ENCODE data around the gene PDCD2. TPM values are rescaled to one million over a fixed set of nuclear protein-coding genes. Genes with fewer than 3 reads are reported as not detected.

The PDCD2 gene
- total and polyA plus RNA-seq, 2 experiments from 2014 or later = 65.2 to 77.8 TPM

DNA sequence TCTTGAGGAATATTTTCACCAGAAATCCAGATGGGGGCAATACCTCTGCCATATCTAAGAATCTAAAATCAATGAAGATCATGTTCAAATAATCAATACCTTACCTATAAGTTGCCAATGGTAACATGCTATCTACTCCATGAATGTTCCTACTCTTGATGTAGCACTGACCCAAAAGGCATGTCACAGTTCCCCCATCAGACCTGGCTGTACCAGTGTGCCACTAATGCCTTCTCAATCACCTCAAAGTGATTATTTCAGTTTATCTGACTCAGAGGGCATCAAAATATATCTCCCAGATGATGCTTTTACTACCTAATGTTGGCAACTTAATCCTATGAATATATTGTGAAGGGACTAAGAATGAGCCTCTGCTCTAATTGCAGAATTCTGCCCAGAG, 5.5 kb downstream of the PDCD2 start:
- TF ChIP-seq EZH2 (IDR thresholded peaks at IDR 0.05; ENCODE audit: borderline replicate concordance) = no peak
- TF ChIP-seq EZH2phosphoT487 (IDR thresholded peaks at IDR 0.05; ENCODE audit: low read depth, severe bottlenecking, unreplicated experiment) = no peak
- no peak for TF ChIP-seq CTCF (IDR thresholded peaks at IDR 0.05; ENCODE audit: poor library complexity)
- no peak for DNase-seq (ENCODE audit: low spot score)
- Histone ChIP-seq H4K20me1 (ENCODE audit: insufficient read depth, poor library complexity, severe bottlenecking) (no peaks in the 10 kb centered on the region), H3K4me3 (no peak overlapping the region), H3K79me2 (peaks cover 10% of the 10 kb centered on the region), H3K4me1 (ENCODE audit: insufficient read depth) (no peaks in the 10 kb centered on the region), H3K9me3 (ENCODE audit: low read depth) (no peaks in the 10 kb centered on the region), H3K4me2 (no peak overlapping the region), H2AFZ (no peak overlapping the region), H3K9me2 (replicated peaks; ENCODE audit: insufficient read depth) (no peaks in the 10 kb centered on the region), H3K27me3 (no peaks in the 10 kb centered on the region), H3K36me3 (replicated peaks; ENCODE audit: insufficient read depth, low read depth) (no peaks in the 10 kb centered on the region), H3K27ac (no peak overlapping the region)

DNA sequence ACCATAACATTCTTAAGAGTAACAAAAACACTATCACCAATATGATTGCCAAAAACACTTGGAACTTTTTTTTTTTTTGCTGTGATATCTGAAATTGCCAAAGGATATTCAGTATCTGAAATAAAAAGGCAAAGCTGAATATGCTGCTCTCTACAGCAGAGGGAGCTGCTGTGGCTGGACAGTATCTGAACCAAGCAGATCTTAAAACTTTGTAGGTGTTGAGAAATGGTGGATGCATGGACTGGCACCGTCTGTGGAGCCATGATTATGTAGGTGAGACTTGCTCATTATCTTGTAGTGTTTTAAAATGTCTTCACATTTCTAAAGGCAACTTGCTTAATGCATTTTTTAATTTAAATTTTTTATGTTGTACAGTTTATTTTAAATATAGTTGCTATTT, 9.2 kb downstream of the PDCD2 start:
- no peaks in the 10 kb centered on the region for H4K20me1 ChIP-seq (ENCODE audit: insufficient read depth, poor library complexity, severe bottlenecking)
- no peaks in the 10 kb centered on the region for H3K27me3 ChIP-seq
- no peaks in the 10 kb centered on the region for H3K9me2 ChIP-seq (replicated peaks; ENCODE audit: insufficient read depth)
- TF ChIP-seq EZH2 (IDR thresholded peaks at IDR 0.05; ENCODE audit: borderline replicate concordance) = no peak
- peak; percentile 43 for TF ChIP-seq CTCF (IDR thresholded peaks at IDR 0.05; ENCODE audit: poor library complexity)
- DNase-seq (ENCODE audit: low spot score) = peak; percentile 12
- no peak overlapping the region for H3K4me2 ChIP-seq
- WGBS (ENCODE audit: low lambda C conversion rate, missing lambda C conversion rate) = 70% methylated on average over 1 of the region's 1 CpG
- no peaks in the 10 kb centered on the region for H3K79me2 ChIP-seq
- H3K27ac ChIP-seq = no peak overlapping the region
- H3K36me3 ChIP-seq (replicated peaks; ENCODE audit: insufficient read depth, low read depth) = no peaks in the 10 kb centered on the region
- no peak overlapping the region for H2AFZ ChIP-seq
- H3K4me3 ChIP-seq = no peak overlapping the region
- H3K9me3 ChIP-seq (ENCODE audit: low read depth) = no peaks in the 10 kb centered on the region
- H3K4me1 ChIP-seq (ENCODE audit: insufficient read depth) = no peaks in the 10 kb centered on the region

DNA sequence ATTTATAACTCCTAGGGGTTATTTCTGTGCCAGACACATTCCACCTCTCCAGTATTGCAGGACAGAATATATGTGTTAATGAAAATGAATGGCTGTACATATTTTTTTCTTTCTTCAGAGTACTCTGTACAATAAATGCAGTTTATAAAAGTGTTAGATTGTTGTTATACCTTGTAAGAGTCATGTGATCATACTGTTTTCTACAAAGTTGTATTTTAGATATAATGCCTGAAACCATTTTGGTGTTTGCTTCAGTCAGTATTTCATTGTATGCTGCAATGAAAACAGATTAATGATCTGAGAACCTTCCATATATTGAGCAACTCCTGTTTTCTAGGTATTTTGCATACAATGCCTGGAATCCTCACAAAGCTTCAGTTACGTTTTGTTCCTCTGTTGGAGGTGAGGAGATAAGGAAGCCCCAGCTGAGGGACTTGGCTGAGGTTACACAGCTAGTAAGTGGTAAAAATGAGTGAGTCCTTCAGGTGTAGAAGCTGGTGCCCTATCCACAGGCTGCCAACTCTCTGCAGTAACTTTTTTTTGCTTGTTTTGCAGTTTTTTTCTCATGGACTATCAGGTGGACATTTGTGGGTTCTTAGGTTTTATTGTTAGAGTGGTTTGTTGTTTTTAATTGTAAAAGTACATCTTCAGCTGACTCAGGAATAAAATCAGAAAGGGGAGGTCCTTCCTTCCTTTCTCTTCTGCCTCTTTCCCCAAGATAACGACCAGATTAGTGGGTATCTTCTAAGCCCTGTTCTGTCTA, 11.6 kb downstream of the PDCD2 start:
- Histone ChIP-seq H3K9me2 (replicated peaks; ENCODE audit: insufficient read depth) (no peaks in the 10 kb centered on the region), H4K20me1 (ENCODE audit: insufficient read depth, poor library complexity, severe bottlenecking) (no peaks in the 10 kb centered on the region), H3K4me1 (ENCODE audit: insufficient read depth) (no peaks in the 10 kb centered on the region), H3K9me3 (ENCODE audit: low read depth) (no peaks in the 10 kb centered on the region), H3K36me3 (replicated peaks; ENCODE audit: insufficient read depth, low read depth) (no peaks in the 10 kb centered on the region), H2AFZ (no peak overlapping the region), H3K27me3 (no peaks in the 10 kb centered on the region), H3K27ac (no peak overlapping the region), H3K4me2 (no peak overlapping the region), H3K4me3 (no peak overlapping the region), H3K79me2 (no peaks in the 10 kb centered on the region)
- WGBS (ENCODE audit: low lambda C conversion rate, missing lambda C conversion rate) = 75% methylated on average over 2 of the region's 2 CpGs
- TF ChIP-seq CTCF (IDR thresholded peaks at IDR 0.05; ENCODE audit: poor library complexity) = no peak
- DNase-seq (ENCODE audit: low spot score) = no peak

Measured in hepatocyte (in vitro differentiated cells).